CMK (cell line): Measurements from ENCODE around the gene IFI44L.

Experiments
- DNase-seq: peaks from one replicate; pipeline ENCODE4 v3.0.0-alpha.2; 2010; ENCODE audit warnings: low read depth

Gene IFI44L

DNA sequence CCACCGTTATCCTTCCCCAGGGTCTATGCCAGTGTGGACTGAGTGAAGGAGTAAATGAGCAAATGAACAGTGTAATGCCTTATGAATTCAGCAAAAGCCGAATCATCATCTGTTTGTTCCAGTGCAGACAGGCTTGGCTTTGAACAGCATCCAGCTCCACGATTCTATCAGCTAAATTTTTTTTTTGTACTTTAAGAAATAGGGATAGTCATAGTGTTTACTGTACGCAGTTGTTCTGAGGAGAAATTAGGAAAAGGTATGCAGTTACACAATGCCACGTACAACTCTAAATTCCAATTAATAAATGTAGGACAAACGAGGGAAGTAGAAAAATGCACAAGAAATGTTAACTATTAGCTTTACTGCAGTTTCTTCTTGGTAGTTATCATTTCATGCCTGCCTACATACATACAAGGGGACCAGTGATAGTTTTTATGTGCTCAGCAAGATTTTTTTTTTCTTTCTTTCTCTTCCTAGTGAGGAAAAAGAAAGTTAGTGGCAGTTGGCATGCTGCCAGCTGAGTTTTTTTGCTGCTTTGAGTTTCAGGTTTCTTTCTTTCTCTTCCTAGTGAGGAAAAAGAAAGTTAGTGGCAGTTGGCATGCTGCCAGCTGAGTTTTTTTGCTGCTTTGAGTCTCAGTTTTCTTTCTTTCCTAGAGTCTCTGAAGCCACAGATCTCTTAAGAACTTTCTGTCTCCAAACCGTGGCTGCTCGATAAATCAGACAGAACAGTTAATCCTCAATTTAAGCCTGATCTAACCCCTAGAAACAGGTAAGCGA is at the start of gene IFI44L:
Gene IFI44L (plus strand): TSS at position 646 of the 777 bp plus-strand sequence. CDS start 7,468 bp downstream, outside the sequence.
- no peak for DNase-seq

DNA sequence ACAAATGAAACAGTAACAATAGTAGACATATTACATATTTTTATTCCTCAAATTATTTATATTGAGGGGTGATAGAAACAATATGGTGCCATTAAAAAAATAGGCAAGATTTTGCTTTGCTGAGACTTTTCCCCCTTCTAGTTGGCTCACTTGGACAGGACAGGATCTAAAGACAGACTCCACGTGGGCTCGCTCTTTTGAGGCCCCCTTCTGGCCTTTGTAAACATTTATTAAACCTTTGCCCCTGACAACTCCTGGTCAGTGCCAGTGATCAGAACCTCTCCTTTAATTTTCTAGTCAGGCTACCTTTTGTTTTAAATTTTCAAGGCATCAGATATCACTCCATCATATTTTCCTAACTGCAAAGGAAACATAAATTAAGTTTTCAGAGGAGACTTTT is 49.7 kb upstream of the IFI44L start:
- DNase-seq = no peak

GRCh38 chr1:78577257-78578100 is 42.8 kb upstream of the IFI44L start:
- no peak for DNase-seq

DNA sequence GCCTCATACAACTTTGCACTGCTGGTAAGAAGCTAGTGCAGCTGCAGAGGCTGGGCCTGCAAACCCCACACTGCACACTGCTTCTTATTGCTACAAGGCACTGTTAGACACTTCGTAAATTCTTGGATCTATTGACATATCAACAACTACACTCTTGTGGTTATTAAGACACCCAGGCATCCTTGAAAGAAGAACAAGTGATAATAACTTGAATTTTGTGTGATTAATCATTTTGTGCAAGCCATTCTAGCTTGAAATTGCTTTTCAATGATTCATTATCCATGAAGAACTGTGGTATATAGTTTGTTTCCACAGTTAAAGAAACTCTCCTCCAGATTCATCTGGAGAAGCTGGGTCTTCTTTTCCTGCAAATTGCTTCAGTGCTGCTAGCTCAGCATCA is 33.7 kb upstream of the IFI44L start:
- no peak for DNase-seq

DNA sequence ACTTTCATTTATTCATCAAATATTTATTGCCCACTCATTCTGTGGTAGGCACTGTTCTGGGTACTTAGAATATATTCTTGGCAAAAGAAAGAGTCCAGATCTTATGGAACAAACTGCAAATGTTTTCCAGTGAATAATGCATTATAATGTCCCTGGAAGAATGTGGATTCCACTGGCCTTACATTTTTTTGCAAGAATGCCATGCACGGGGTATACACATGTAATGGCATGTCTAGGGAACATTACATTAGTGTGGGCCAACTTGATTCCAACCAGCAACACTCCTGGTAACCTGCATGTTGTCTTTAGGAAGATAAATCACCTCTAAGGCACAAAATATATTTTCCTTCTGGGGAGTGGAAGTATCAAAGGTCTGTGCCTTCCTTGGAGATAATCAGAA is 33.0 kb upstream of the IFI44L start:
- DNase-seq = no peak

- no peak for DNase-seq
These were observed 28.3 kb upstream of the IFI44L start for GRCh38 chr1:78591971-78592370.

DNA sequence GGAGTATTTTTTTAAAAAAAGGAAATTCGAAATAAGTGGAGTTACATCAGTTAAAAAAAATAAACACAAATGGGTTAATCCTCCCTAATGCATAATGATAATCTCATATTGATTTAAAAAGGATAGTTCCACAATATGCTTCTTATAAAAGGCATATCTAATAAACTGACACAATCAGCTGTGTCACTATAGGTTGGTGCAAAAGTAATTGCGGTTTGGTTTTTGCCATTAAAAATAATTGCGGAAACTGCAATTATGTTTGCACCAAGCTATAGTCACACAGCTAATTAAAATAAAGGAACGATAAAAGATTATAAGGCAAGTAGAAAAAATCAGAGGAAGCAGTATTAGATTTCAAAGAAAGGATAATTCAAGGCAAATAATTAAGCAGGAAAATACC is 21.0 kb upstream of the IFI44L start:
- DNase-seq = no peak

DNA sequence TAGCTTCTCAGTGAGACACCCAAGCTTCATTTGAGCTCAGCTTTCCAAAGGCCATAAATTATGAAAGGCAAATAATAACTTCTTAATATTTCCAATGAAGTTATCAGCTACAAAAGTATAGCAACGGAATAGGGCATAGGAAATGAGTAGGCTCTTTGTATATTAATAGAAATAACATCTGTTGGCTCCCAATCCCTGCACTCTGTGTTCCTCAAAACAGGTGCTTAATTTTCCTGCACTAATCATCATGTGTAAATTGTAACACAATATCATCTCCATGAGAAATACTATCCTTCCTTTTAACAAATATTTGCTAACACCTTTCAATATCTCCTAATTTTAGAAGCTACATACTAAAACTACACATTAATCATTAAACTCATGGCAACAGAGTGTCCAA is 19.2 kb upstream of the IFI44L start:
- no peak for DNase-seq

DNA sequence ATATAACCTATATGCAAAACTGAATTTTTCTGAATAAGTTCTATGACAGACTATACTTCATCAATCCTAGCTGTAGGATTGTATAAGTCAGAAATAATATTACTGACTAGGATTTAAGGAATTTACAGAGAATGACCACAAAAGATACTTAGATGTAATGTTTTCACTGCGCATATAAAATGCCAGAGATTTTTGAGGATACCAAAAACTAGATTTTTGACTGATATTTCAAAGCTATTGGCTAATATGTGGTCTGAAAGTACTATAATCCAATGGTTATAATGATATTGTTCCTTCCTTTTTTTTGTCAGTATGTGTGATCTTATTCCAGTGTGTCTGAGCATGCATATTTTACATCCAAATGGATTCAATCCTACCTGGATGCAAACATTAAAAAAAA is 17.0 kb upstream of the IFI44L start:
- no peak for DNase-seq

DNA sequence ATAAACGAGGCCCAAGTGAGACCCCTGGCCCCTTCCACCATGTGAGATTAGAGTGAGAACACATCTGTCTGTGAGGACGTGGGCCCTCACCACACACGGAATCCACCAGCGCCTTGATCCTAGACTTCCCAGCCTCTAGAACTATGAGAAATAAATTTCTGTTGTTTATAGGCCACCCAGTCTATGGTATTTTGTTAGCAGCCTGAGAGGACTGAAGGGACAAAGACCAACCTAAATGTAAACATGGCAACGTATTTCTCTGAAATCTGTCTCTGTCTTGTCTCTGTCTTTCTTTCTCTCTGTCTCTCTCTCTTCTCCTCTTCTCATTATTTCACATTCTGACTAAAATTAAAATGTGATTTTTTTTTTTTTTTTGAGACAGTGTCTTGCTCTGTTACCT is 15.6 kb upstream of the IFI44L start:
- DNase-seq = no peak

DNA sequence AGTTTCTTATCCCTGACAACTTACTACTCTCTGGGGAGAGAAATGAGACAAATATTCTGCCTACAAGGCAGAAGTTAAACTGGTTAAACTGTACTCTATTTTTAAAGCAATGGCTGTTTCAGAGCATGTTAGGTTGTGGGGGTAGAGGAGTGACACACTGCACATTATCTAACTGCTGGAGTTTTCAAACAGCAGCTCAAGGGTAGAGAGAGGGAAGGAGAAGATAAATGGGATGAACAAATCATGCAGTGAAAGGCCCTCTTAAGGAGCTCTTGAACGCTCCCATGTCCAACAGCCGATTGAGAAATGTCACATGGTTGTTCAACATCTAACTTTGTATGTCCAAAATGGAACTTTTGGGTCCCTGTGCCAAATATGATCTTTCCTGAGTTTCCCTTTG is 14.0 kb upstream of the IFI44L start:
- DNase-seq = no peak

DNA sequence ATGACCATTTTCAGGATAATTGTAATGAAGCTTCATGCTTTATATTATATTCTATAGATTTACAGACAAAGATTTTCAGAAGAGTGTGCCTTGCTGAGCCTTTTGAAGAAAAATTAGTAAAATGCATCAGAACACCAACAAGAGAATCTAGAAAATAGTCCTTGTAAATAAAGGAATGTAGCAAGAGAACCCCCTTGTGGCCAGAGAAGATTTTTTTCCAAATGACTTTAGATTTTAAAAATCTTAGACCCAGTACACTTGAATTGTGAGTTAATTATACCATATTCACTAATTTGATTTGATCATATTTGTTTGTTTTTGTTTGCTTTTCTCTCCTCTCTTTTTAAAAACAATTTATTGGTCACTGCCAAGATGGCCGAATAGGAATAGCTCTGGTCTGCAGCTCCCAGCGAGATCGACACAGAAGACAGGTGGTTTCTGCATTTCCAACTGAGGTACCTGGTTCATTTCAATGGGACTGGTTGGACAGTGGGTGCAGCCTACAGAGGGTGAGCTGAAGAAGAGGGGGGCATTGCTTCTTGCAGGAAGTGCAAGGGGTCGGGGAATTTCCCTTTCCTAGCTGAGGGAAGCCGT is 12.8 kb upstream of the IFI44L start:
- no peak for DNase-seq

DNA sequence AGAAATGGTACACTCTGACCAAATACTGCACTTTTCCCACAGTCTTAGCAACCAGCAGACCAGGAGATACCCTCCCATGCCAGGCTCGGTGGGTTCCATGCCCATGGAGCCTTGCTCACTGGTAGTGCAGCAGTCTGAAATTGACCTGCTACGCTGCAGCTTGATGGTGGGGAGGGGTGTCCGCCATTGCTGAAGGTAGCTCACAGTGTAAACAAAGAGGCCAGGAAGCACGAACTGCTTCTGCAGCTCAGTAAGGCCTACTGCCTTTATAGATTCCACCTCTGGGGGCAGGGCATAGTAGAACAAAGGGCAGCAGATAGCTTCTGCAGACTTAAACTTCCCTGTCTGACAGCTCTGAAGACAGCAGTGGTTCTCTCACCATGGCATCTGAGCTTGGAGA is 12.3 kb upstream of the IFI44L start:
- no peak for DNase-seq

GRCh38 chr1:78617615-78618026 is 2.6 kb upstream of the IFI44L start:
- peak; percentile 30 for DNase-seq

GRCh38 chr1:78619032-78619431 is 1.2 kb upstream of the IFI44L start:
- DNase-seq = no peak

- no peak for DNase-seq
These were observed 824 bp upstream of the IFI44L start for GRCh38 chr1:78619446-78619802.

DNA sequence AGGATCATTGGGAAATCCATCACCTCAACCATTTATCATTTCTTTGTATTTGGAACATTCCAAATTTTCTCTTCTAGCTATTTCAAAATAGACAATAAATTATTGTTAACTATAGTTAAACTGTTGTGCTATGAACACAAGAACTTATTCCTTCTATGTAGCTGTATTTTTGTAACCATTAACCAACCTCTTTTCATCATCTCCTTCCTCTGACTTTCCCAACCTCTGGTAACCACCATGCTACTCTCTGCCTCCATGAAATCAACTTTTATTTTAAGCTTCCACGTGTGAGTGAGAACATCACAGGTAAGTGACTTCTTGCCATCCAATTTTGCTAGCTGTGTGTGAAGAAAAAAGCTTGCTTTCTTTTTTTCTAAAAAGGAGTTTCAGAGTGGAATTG is 418 bp downstream of the IFI44L start:
- DNase-seq = no peak

- DNase-seq = no peak
These were observed 2.3 kb downstream of the IFI44L start for GRCh38 chr1:78622548-78622947.

GRCh38 chr1:78624035-78624434 is 3.8 kb downstream of the IFI44L start:
- no peak for DNase-seq

- DNase-seq = no peak
These were observed 7.1 kb downstream of the IFI44L start for GRCh38 chr1:78627321-78627720.

GRCh38 chr1:78630600-78630999 is 10.4 kb downstream of the IFI44L start:
- DNase-seq = no peak

DNA sequence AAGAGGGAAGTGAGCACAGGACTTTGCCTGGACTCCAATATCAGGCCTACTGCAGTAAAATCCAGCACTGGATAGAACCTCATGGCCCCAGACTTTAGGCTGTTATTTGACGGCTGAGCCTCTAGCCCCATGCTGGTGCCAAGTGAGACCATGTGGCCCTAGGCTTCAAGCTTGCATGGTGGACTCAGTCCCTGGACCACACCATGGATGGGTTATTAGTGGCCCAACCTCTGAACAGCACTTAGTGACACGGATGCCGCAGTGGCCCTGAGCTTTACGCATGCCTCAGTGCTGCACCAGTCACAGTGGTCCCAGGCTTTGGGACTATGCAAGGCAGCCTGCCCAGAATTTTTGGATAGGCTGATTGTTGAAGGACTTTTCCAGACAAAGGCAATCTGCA is 13.0 kb downstream of the IFI44L start:
- no peak for DNase-seq

- DNase-seq = no peak
These were observed 20.2 kb downstream of the IFI44L start for GRCh38 chr1:78640462-78640861.
